ENCODE measurements around the gene C19orf73. TPM values are rescaled to one million over a fixed set of nuclear protein-coding genes. Genes with fewer than 3 reads are reported as not detected.

The C19orf73 gene
- total RNA-seq, 1 experiment from 2014 or later = 1.5 TPM

DNA sequence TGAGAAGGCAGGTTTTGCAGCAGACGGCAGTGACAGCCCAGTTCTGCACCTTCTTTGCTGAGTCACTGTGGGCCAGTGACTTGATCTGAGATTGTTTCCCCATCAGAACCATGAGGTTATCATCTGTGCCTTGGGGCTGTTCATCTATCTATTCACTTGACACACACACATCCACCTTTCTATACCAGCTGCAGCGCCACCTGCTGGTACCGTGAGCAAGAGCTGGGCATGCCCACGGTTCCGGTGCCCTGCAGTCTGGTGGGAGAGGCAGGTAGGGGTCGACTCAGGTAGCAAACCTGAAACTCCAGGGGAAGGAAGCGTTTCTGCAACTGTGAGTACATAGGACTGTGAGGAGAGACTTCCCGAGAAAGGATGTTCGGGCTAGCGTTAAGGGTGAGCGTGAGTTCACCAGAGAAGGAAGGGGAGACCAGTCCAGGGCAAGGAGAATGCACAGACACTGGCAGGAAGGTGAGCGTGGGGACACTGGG, 12.3 kb downstream of the C19orf73 start:
- Histone ChIP-seq H3K27me3 (ENCODE audit: insufficient read depth, low read depth) (no peaks in the 10 kb centered on the region), H2AFZ (no peak overlapping the region), H4K20me1 (ENCODE audit: insufficient read depth) (peaks cover 60% of the 10 kb centered on the region), H3K79me2 (ENCODE audit: low read depth) (0 out of 2 replicates have a peak, but pooled peaks cover 5% of the 10 kb centered on the region), H3K27ac (no peak overlapping the region), H3K36me3 (ENCODE audit: low read depth) (peaks cover 40% of the 10 kb centered on the region), H3F3A (ENCODE audit: insufficient read depth, low read depth) (peaks cover 71% of the 10 kb centered on the region), H3K4me2 (no peak overlapping the region), H3K9me2 (ENCODE audit: insufficient read depth) (no peaks in the 10 kb centered on the region), H3K9me3 (ENCODE audit: insufficient read depth, low read depth) (no peaks in the 10 kb centered on the region), H3K4me3 (no peak overlapping the region), H3K4me1 (replicated peaks; ENCODE audit: insufficient read depth) (no peaks in the 10 kb centered on the region)
- TF ChIP-seq CTCF (conservative IDR thresholded peaks at IDR 0.05) (peak; percentile 92), EZH2 (IDR thresholded peaks at IDR 0.05; ENCODE audit: low read depth) (no peak)
- DNase-seq = peak in 1 of 2 experiments; percentile 50
- ChIA-PET CTCF (interaction anchor here (0.5 to 0.6 kb wide), 3 partner anchors 19 to 611 kb away, joined by 3 to 8 read pairs (median 3); no protein-coding TSS in a partner anchor), POLR2A (ENCODE audit: unreplicated experiment) (no interaction called here)
- BruUV-seq (replicated peaks) = no TSS peak
- intact Hi-C loops (cut with micrococcal nuclease; ENCODE audit: unreplicated experiment) = no loop called here

DNA sequence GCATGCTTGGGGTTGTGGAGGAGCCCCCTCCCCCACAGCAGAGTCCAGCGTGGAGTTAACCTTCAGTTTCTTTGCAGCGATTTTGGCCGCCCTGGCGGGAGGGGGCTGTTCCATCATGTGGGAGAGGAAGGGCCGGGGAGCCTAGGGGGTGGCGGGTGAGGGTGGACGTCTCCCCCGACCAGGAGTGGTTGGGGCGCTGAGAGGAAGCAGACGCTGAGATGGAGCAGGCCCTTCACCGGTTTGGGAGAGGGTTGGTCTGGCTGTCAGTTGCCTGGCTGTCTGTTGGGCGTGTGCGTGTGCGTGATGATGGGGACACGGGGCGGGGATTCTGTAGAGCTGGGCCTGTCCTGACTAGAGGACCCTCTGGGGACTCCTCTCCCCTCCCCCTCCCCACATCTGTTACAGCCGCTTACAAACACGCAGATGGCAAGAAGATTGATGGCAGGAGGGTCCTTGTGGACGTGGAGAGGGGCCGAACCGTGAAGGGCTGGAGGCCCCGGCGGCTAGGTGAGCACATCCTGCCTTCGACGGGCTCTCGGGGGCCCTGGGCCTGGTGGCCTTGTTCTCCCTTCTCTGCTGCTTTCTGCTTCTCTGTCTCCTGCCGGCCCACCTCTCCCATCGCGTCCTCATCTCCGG, 14.6 kb downstream of the C19orf73 start:
- no peak for TF ChIP-seq EZH2 (IDR thresholded peaks at IDR 0.05; ENCODE audit: low read depth)
- TF ChIP-seq CTCF (conservative IDR thresholded peaks at IDR 0.05) = no peak
- no peak overlapping the region for H3K4me3 ChIP-seq
- no TSS peak for BruUV-seq (replicated peaks)
- 0 out of 2 replicates have a peak, but pooled peaks cover 15% of the 10 kb centered on the region for H3K79me2 ChIP-seq (ENCODE audit: low read depth)
- intact Hi-C loops (cut with micrococcal nuclease; ENCODE audit: unreplicated experiment) = no loop called here
- CTCF ChIA-PET = interaction anchor here (1.3 to 1.5 kb wide), 2 partner anchors 13 to 95 kb away, joined by 3 read pairs; no protein-coding TSS in a partner anchor
- DNase-seq = no peak
- peaks cover 44% of the 10 kb centered on the region for H3K36me3 ChIP-seq (ENCODE audit: low read depth)
- no peaks in the 10 kb centered on the region for H3K4me1 ChIP-seq (replicated peaks; ENCODE audit: insufficient read depth)
- peaks cover 77% of the 10 kb centered on the region for H4K20me1 ChIP-seq (ENCODE audit: insufficient read depth)
- no peak overlapping the region for H3K4me2 ChIP-seq
- no peaks in the 10 kb centered on the region for H3K9me2 ChIP-seq (ENCODE audit: insufficient read depth)
- H3F3A ChIP-seq (ENCODE audit: insufficient read depth, low read depth) = peaks cover 55% of the 10 kb centered on the region
- no peaks in the 10 kb centered on the region for H3K27me3 ChIP-seq (ENCODE audit: insufficient read depth, low read depth)
- POLR2A ChIA-PET (ENCODE audit: unreplicated experiment) = interaction anchor here (0.6 kb wide), 1 partner anchor 486 kb away, joined by 3 read pairs; the partner anchor contains the start of gene RPL18
- H3K27ac ChIP-seq = no peak overlapping the region
- no peak overlapping the region for H2AFZ ChIP-seq
- no peaks in the 10 kb centered on the region for H3K9me3 ChIP-seq (ENCODE audit: insufficient read depth, low read depth)

- POLR2A ChIA-PET (ENCODE audit: unreplicated experiment) = no interaction called here
- H3K9me2 ChIP-seq (ENCODE audit: insufficient read depth) = no peaks in the 10 kb centered on the region
- no peaks in the 10 kb centered on the region for H3K27me3 ChIP-seq (ENCODE audit: insufficient read depth, low read depth)
- no peaks in the 10 kb centered on the region for H3K9me3 ChIP-seq (ENCODE audit: insufficient read depth, low read depth)
- H3K4me1 ChIP-seq (replicated peaks; ENCODE audit: insufficient read depth) = no peaks in the 10 kb centered on the region
- intact Hi-C loops (cut with micrococcal nuclease; ENCODE audit: unreplicated experiment) = no loop called here
- no peak overlapping the region for H3K4me3 ChIP-seq
- peaks cover 54% of the 10 kb centered on the region for H3F3A ChIP-seq (ENCODE audit: insufficient read depth, low read depth)
- no peak for DNase-seq
- no peak overlapping the region for H3K27ac ChIP-seq
- CTCF ChIA-PET = no interaction called here
- TF ChIP-seq EZH2 (IDR thresholded peaks at IDR 0.05; ENCODE audit: low read depth) (no peak), CTCF (conservative IDR thresholded peaks at IDR 0.05) (no peak)
- H4K20me1 ChIP-seq (ENCODE audit: insufficient read depth) = peaks cover 82% of the 10 kb centered on the region
- H3K4me2 ChIP-seq = no peak overlapping the region
- peaks cover 23% of the 10 kb centered on the region for H3K79me2 ChIP-seq (ENCODE audit: low read depth)
- H3K36me3 ChIP-seq (ENCODE audit: low read depth) = peaks cover 53% of the 10 kb centered on the region
- BruUV-seq (replicated peaks) = no TSS peak
- no peak overlapping the region for H2AFZ ChIP-seq
Observed at GRCh38 chr19:49103331-49104085, 15.4 kb downstream of the C19orf73 start.
